Kidney (tissue), 14 donors: Measurements from ENCODE around the gene KANK2. TPM values are rescaled to one million over a fixed set of nuclear protein-coding genes. Genes with fewer than 3 reads are reported as not detected.

Experiments
- DNase-seq, 5 donors: peaks; one replicate each; pipeline ENCODE4 v3.0.0-alpha.2; 2013 to 2020
- FAIRE-seq: peaks from 2 replicates; lab custom pipeline; 2012; peaks lifted over from hg19 to GRCh38; lab: Jason Lieb, UNC
- H3K27ac ChIP-seq, 2 donors: one replicate each; pipeline ENCODE4 v1.7.0; 2013; ENCODE audit warnings: low read depth in 2 of 2, low read length in 2 of 2, inconsistent platforms in 1 of 2
- H3K27me3 ChIP-seq: one replicate; pipeline ENCODE4 v1.7.1; 2013; ENCODE audit warnings: low read length, inconsistent platforms; ENCODE audit not compliant: control insufficient read depth, insufficient read depth
- H3K36me3 ChIP-seq, 3 donors: one replicate each; pipeline versions ENCODE4 v1.7.0 to v1.7.1; 2013; ENCODE audit warnings: low read length in 3 of 3, control low read depth in 1 of 3, inconsistent platforms in 1 of 3; ENCODE audit not compliant: insufficient read depth in 3 of 3, control insufficient read depth in 2 of 3
- H3K4me1 ChIP-seq, 3 donors: one replicate each; pipeline versions ENCODE4 v1.7.0 to v1.7.1; 2013; ENCODE audit warnings: low read length in 3 of 3, inconsistent platforms in 1 of 3, low read depth in 1 of 3; ENCODE audit not compliant: control insufficient read depth in 2 of 3, insufficient read depth in 2 of 3
- H3K4me3 ChIP-seq, 3 donors: one replicate each; pipeline versions ENCODE4 v1.7.0 to v1.8.1; 2013; ENCODE audit warnings: low read length in 3 of 3, control low read depth in 1 of 3, inconsistent platforms in 1 of 3
- H3K9ac ChIP-seq, 3 donors: one replicate each; pipeline versions ENCODE4 v1.7.0 to v1.7.1; 2013; ENCODE audit warnings: low read length in 3 of 3, control low read depth in 1 of 3, inconsistent platforms in 1 of 3
- H3K9me3 ChIP-seq, 3 donors: one replicate each; pipeline versions ENCODE4 v1.7.0 to v1.7.1; 2013; ENCODE audit warnings: low read length in 3 of 3, control low read depth in 1 of 3, inconsistent platforms in 1 of 3; ENCODE audit not compliant: control insufficient read depth in 2 of 3, insufficient read depth in 1 of 3
- intact Hi-C: fragments of 100-400 bp; cut with DNase I; formaldehyde crosslinking; loops from one replicate; pipeline ENCODE4 v1.11.1; 2022
- polyA plus RNA-seq: library from polyadenylated mRNA; stranded (reverse); fragments of 350-450 nt; fragmentation: Illumina TruSeq; extraction: RNeasy Lipid Tissue Mini Kit (QIAGEN cat#74804); gene quantifications from one replicate; pipeline ENCODE4 v1.2.3, GENCODE V29; 2014; ENCODE audit warnings: low read depth, low replicate concordance; ENCODE audit not compliant: insufficient read depth
- total RNA-seq: library from RNA; stranded (reverse); fragmentation: NEBNext Ultra II Directional; extraction: Animal tissue kit (Norgen Biotek cat#: 25700); gene quantifications from one replicate; pipeline ENCODE4 v1.2.1, GENCODE V29; 2021
- TF ChIP-seq, protein P1 (sequence below): IDR thresholded peaks from 3 replicates; pipeline ENCODE4 v1.5.1; 2012; ENCODE audit warnings: mild to moderate bottlenecking, moderate library complexity, borderline replicate concordance; ENCODE audit not compliant: insufficient read depth; ENCODE audit errors: extremely low read depth
- donor health status: control.
- donor health status: control.
- donor health status: control.
- donor health status: control.
- donor health status: control.
- donor health status: DM: yes; HTN: yes; CAD: no.
- donor health status: Normal renal cell carcinoma (clear cell type).

KANK2 gene
- total and polyA plus RNA-seq, 2 donors from 2014 or later, result 37.5 to 119 TPM

DNA sequence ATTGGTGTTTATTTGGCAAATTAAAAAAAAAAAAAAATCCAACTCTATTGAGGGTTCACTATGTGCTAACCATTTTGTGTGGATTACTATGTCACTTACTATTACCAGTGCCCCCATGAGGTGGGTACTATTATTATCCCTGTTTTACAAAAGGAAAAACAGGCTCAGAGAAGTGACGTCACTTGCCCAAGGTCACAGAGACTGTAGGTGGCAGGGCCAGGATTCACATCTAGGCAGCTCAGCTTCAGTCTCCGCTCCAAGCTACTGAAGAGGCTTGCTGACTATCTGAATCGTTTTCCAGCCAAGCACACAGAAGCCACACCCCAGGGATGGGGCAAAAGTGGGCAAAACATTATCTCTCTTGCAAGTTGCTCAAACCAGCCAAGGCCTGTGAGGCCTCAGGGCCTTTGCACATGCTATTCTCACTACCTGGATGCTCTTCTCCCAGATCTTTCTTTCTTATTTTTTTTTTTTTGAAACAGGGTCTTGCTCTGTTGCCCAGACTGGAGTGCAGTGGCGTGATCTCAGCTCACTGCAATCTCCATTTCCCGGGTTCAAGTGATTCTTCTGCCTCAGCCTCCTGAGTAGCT is 37.2 kb upstream of the KANK2 start:
- Histone ChIP-seq H3K4me3 (no peak overlapping the region), H3K27me3 (no peaks in the 10 kb centered on the region), H3K9me3 (no peaks in the 10 kb centered on the region), H3K4me1 (no peaks in the 10 kb centered on the region), H3K27ac (no peak overlapping the region), H3K9ac (no peak overlapping the region), H3K36me3 (peaks cover 9 to 25% (median 15%) of the 10 kb centered on the region in 3 donors)
- intact Hi-C loops, result no loop called here
- TF ChIP-seq, protein P1, sequence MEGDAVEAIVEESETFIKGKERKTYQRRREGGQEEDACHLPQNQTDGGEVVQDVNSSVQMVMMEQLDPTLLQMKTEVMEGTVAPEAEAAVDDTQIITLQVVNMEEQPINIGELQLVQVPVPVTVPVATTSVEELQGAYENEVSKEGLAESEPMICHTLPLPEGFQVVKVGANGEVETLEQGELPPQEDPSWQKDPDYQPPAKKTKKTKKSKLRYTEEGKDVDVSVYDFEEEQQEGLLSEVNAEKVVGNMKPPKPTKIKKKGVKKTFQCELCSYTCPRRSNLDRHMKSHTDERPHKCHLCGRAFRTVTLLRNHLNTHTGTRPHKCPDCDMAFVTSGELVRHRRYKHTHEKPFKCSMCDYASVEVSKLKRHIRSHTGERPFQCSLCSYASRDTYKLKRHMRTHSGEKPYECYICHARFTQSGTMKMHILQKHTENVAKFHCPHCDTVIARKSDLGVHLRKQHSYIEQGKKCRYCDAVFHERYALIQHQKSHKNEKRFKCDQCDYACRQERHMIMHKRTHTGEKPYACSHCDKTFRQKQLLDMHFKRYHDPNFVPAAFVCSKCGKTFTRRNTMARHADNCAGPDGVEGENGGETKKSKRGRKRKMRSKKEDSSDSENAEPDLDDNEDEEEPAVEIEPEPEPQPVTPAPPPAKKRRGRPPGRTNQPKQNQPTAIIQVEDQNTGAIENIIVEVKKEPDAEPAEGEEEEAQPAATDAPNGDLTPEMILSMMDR, result no peak
- DNase-seq (no peak), FAIRE-seq (no peak)

GRCh38 chr19:11233073-11233472 is 35.7 kb upstream of the KANK2 start:
- peaks cover 9 to 23% (median 15%) of the 10 kb centered on the region in 3 donors for H3K36me3 ChIP-seq
- H3K27me3 ChIP-seq, result no peaks in the 10 kb centered on the region
- TF ChIP-seq, protein P1, result no peak
- H3K27ac ChIP-seq, result no peak overlapping the region
- FAIRE-seq (no peak), DNase-seq (no peak)
- H3K9me3 ChIP-seq, result no peaks in the 10 kb centered on the region
- H3K9ac ChIP-seq, result no peak overlapping the region
- no peak overlapping the region for H3K4me3 ChIP-seq
- intact Hi-C loops, result no loop called here
- H3K4me1 ChIP-seq, result no peaks in the 10 kb centered on the region

- Histone ChIP-seq H3K9ac (no peak overlapping the region), H3K9me3 (no peaks in the 10 kb centered on the region), H3K4me3 (no peak overlapping the region), H3K27ac (no peak overlapping the region), H3K4me1 (no peaks in the 10 kb centered on the region), H3K36me3 (peaks cover 9 to 23% (median 15%) of the 10 kb centered on the region in 3 donors), H3K27me3 (no peaks in the 10 kb centered on the region)
- FAIRE-seq (no peak), DNase-seq (no peak)
- TF ChIP-seq, protein P1, result no peak
- intact Hi-C loops, result no loop called here
These were observed 35.2 kb upstream of the KANK2 start for GRCh38 chr19:11232555-11232954.
